NCI-H2029 (cell line): ENCODE results near the gene ME1.
A peak's percentile ranks its signal among the peaks of the same experiment; 100 is the strongest.
"Not testable (repeated sequence)": the region's sequence is repeated elsewhere in the genome, so short reads cannot be mapped to it uniquely, and the experiment has no call there.

Experiments used
- DNase-seq: peaks from one replicate; lab custom pipeline; 2025; lab: John Stamatoyannopoulos, UW

ME1 gene

GRCh38 chr6:83430611-83431544 lies at the start of gene ME1:
TSS of gene ME1 (minus strand) at chr6:83431051. CDS start at chr6:83430954, 97 bp downstream.
- peak; percentile 26 for DNase-seq

- no peak for DNase-seq
Observed at GRCh38 chr6:83480470-83480869, 49.6 kb upstream of the ME1 start.

GRCh38 chr6:83479389-83479788 lies 48.5 kb upstream of the ME1 start:
- DNase-seq = no peak

GRCh38 chr6:83476971-83477370 lies 46.1 kb upstream of the ME1 start:
- DNase-seq = no peak

- DNase-seq = peak; percentile 45
Observed at GRCh38 chr6:83474309-83474708, 43.5 kb upstream of the ME1 start.

GRCh38 chr6:83472767-83473166 lies 41.9 kb upstream of the ME1 start:
- DNase-seq = no peak

- DNase-seq = no peak
Observed at GRCh38 chr6:83470587-83470986, 39.7 kb upstream of the ME1 start.

GRCh38 chr6:83470001-83470400 lies 39.1 kb upstream of the ME1 start:
- DNase-seq = no peak

- no peak for DNase-seq
Observed at GRCh38 chr6:83467620-83468036, 36.8 kb upstream of the ME1 start.

- DNase-seq = no peak
Observed at GRCh38 chr6:83466328-83466727, 35.5 kb upstream of the ME1 start.

GRCh38 chr6:83464381-83465140 lies 33.7 kb upstream of the ME1 start:
- DNase-seq = no peak

GRCh38 chr6:83463886-83464285 lies 33.0 kb upstream of the ME1 start:
- DNase-seq = no peak

- no peak for DNase-seq
Observed at GRCh38 chr6:83462524-83462923, 31.7 kb upstream of the ME1 start.

- no peak for DNase-seq
Observed at GRCh38 chr6:83461438-83461837, 30.6 kb upstream of the ME1 start.

GRCh38 chr6:83459663-83460062 lies 28.8 kb upstream of the ME1 start:
- no peak for DNase-seq

GRCh38 chr6:83450015-83450414 lies 19.2 kb upstream of the ME1 start:
- not testable (repeated sequence) for DNase-seq

- not testable (repeated sequence) for DNase-seq
Observed at GRCh38 chr6:83444086-83444699, 13.3 kb upstream of the ME1 start.

GRCh38 chr6:83443516-83443915 lies 12.7 kb upstream of the ME1 start:
- DNase-seq = no peak

- DNase-seq = no peak
Observed at GRCh38 chr6:83442752-83443151, 11.9 kb upstream of the ME1 start.

- no peak for DNase-seq
Observed at GRCh38 chr6:83439201-83439600, 8.3 kb upstream of the ME1 start.

- no peak for DNase-seq
Observed at GRCh38 chr6:83436674-83437073, 5.8 kb upstream of the ME1 start.

GRCh38 chr6:83433177-83433576 lies 2.3 kb upstream of the ME1 start:
- DNase-seq = no peak

GRCh38 chr6:83432636-83433035 lies 1.8 kb upstream of the ME1 start:
- DNase-seq = no peak
